ENCODE data around the gene GJC1. TPM values are rescaled to one million over a fixed set of nuclear protein-coding genes. Genes with fewer than 3 reads are reported as not detected.

Gene GJC1
- total and polyA plus RNA-seq, 2 experiments from 2014 or later: 14.8 to 37.3 TPM

DNA sequence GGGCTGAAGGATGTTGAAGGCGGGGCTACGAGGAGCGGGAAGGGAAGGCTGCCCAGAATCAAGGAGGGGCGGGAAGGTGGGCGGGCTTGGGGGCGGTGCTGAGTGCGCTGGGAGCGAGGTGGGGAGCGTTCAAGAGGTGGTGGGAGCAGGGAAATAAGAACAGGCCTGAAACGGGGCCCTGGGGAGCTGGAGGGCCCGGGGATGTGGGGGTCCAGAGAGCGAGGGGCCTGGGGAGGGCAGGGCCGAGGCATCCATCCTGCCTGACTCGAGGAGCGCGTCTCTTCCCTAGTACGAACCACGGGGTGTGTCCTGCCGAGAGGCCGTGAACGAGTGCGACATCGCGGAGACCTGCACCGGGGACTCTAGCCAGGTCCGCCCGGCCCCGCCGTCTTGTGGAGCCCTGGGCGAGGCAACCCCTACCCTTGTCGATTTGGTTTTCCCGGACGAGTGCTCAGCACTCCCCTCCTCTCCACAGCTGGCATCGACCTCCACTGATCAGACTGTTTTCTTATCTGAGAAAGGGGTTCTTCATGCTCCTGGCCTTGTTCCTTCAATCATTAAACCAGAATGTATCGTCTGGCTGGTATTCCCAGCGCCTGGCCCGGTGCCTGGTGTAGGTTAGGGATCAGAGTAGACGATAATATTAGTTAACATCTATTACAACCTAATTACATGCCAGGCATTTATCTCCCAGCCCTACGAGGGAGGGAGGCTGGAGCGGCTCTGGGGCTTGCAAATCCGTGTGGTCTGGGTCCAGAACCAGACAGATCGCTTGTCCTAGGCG, 54.1 kb downstream of the GJC1 start:
- Histone ChIP-seq H3K27me3 (no peaks in the 10 kb centered on the region), H3K9me3 (ENCODE audit: low read depth) (no peaks in the 10 kb centered on the region), H3K36me3 (no peaks in the 10 kb centered on the region), H3K4me1 (ENCODE audit: low read depth) (no peaks in the 10 kb centered on the region), H3K27ac (no peak overlapping the region), H3K4me3 (peak overlapping the region; percentile 28)
- TF ChIP-seq, protein P1, sequence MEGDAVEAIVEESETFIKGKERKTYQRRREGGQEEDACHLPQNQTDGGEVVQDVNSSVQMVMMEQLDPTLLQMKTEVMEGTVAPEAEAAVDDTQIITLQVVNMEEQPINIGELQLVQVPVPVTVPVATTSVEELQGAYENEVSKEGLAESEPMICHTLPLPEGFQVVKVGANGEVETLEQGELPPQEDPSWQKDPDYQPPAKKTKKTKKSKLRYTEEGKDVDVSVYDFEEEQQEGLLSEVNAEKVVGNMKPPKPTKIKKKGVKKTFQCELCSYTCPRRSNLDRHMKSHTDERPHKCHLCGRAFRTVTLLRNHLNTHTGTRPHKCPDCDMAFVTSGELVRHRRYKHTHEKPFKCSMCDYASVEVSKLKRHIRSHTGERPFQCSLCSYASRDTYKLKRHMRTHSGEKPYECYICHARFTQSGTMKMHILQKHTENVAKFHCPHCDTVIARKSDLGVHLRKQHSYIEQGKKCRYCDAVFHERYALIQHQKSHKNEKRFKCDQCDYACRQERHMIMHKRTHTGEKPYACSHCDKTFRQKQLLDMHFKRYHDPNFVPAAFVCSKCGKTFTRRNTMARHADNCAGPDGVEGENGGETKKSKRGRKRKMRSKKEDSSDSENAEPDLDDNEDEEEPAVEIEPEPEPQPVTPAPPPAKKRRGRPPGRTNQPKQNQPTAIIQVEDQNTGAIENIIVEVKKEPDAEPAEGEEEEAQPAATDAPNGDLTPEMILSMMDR (IDR thresholded peaks at IDR 0.05; ENCODE audit: low read depth, low read length): no peak
- peak in 1 of 2 donors; percentile 99 for DNase-seq (ENCODE audit: low read depth in 1 of 2, low spot score in 1 of 2)

DNA sequence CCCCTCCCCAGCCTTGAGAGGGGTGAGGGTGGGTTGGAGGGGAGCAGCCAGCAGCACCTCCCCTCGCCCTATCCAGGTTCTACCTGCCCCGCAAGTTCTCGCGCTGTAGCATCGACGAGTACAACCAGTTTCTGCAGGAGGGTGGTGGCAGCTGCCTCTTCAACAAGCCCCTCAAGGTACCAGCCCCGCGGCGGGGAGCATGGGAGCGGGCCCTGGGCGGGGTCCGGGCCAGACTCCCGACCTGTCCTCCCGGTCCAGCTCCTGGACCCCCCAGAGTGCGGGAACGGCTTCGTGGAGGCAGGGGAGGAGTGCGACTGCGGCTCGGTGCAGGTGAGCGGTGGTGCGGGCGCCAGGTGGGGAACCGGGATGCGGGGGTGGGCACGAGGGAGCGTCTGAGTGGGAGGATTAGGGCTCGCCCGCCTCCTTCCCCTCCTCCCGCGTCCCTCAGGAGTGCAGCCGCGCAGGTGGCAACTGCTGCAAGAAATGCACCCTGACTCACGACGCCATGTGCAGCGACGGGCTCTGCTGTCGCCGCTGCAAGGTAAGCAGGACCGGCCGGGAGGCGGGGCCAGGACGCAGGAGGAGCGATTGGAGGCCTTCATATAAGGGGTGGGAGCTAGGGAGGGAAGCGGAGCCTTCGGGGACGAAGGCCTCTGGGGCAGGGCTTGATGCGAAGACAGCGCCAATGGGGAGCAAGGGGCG, 54.8 kb downstream of the GJC1 start:
- H3K27ac ChIP-seq: no peak overlapping the region

DNA sequence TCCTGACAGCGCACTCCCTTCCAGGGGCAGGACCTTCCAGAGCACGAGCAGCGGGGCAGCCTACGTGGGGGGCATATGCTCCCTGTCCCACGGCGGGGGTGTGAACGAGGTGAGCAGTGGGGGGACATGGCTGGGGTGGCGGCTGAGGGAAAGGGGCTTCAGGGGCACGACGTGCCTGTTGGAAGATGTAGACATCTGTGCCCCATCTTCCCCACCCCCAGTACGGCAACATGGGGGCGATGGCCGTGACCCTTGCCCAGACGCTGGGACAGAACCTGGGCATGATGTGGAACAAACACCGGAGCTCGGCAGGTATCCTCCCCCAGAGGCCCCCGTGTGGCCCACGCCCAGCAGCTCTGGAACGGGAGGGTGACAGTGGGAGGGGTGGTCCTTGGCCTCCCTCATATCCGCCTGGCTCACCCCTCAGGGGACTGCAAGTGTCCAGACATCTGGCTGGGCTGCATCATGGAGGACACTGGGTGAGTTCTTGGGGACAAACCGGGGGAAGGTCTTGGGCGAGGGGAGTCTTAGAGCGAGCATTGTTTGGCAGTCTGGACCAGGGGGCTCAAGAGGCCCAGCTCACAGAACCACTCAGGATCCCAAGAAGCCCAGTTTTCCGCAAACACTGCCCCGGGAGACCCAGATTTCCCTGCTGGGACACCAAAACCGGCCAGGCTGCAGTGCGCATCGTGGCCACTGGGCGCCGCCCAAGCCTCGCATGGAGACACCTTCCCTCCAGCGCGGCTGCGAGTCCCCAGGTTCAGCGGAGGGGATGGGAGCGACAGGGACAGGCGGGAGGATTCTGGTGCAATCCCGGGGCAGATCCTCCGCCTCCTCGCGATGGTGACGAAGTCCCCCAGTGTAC, 55.6 kb downstream of the GJC1 start:
- peak; percentile 78 to 93 for DNase-seq (ENCODE audit: low read depth in 1 of 2, low spot score in 1 of 2)
- Histone ChIP-seq H3K36me3 (no peaks in the 10 kb centered on the region), H3K9me3 (ENCODE audit: low read depth) (no peaks in the 10 kb centered on the region), H3K4me3 (peak overlapping the region; percentile 26), H3K27ac (peak overlapping the region; percentile 35), H3K27me3 (no peaks in the 10 kb centered on the region), H3K4me1 (ENCODE audit: low read depth) (peaks cover 12% of the 10 kb centered on the region)
- TF ChIP-seq, protein P1 (IDR thresholded peaks at IDR 0.05; ENCODE audit: low read depth, low read length): peak; percentile 99

More for the DNA sequence above, 54.8 kb downstream of the GJC1 start:
- Histone ChIP-seq H3K36me3 (no peaks in the 10 kb centered on the region), H3K9me3 (ENCODE audit: low read depth) (no peaks in the 10 kb centered on the region), H3K27me3 (no peaks in the 10 kb centered on the region), H3K4me1 (ENCODE audit: low read depth) (peaks cover 4% of the 10 kb centered on the region), H3K4me3 (peak overlapping the region; percentile 26)
- TF ChIP-seq, protein P1 (IDR thresholded peaks at IDR 0.05; ENCODE audit: low read depth, low read length): no peak
- DNase-seq (ENCODE audit: low read depth in 1 of 2, low spot score in 1 of 2): peak in 1 of 2 donors; percentile 98

DNA sequence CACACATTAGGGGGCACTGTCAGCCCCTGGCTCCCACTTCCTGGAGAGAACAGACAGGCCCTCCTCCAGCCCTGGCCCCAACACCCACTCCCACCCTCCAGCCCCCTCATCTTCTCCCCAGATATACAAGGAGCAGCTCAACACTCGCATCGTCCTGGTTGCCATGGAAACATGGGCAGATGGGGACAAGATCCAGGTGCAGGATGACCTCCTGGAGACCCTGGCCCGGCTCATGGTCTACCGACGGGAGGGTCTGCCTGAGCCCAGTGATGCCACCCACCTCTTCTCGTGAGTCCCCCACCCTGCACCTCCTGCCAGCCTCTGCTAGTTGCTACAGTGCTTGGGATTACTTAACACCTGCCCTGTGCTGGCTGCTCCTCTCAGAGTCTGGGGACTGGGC, 56.9 kb downstream of the GJC1 start:
- H3K4me1 ChIP-seq (ENCODE audit: low read depth): peaks cover 12% of the 10 kb centered on the region
- no peaks in the 10 kb centered on the region for H3K27me3 ChIP-seq
- no peak for DNase-seq (ENCODE audit: low read depth in 1 of 2, low spot score in 1 of 2)
- TF ChIP-seq, protein P1 (IDR thresholded peaks at IDR 0.05; ENCODE audit: low read depth, low read length): no peak
- H3K36me3 ChIP-seq: no peaks in the 10 kb centered on the region
- H3K9me3 ChIP-seq (ENCODE audit: low read depth): no peaks in the 10 kb centered on the region
- H3K4me3 ChIP-seq: no peak overlapping the region
- H3K27ac ChIP-seq: no peak overlapping the region

DNA sequence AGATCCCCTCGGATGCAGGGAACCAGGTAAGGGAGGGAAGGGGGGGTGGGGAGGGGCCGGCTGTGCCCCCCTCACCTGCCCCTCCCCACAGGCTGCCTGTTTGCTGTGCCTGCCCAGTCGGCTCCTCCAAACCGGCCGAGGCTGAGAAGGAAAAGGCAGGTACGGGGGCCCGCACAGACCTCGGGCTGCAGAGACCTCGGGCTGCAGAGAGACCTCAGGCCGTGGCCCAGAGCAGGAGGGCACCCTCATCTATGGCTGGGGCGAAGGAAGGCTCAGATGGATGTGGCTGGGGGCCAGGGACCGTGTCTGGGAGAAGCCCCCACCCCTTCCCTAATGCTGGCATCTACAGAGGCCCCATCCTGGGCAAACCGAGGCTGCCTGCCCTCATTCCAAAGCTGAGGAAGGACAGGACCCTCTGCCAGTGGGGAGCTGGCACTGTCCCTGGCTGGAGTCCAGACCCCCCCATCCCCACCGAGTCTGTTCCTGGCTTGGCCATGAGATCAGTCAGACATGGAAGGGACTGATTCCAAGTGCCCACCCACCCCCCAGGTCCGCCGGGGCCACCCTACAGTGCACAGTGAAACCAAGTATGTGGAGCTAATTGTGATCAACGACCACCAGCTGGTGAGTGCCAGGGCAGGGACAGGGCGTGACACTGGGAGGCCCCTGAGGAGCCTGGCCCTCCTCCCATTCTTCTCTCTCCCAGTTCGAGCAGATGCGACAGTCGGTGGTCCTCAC, 57.6 kb downstream of the GJC1 start:
- peaks cover 17% of the 10 kb centered on the region for H3K4me1 ChIP-seq (ENCODE audit: low read depth)
- no peak for DNase-seq (ENCODE audit: low read depth in 1 of 2, low spot score in 1 of 2)

More for the DNA sequence above, 57.6 kb downstream of the GJC1 start:
- no peaks in the 10 kb centered on the region for H3K27me3 ChIP-seq
- H3K36me3 ChIP-seq: no peaks in the 10 kb centered on the region
- TF ChIP-seq, protein P1 (IDR thresholded peaks at IDR 0.05; ENCODE audit: low read depth, low read length): no peak
- H3K27ac ChIP-seq: no peak overlapping the region
- no peaks in the 10 kb centered on the region for H3K9me3 ChIP-seq (ENCODE audit: low read depth)
- H3K4me3 ChIP-seq: no peak overlapping the region
